ENCODE results near the gene GPATCH2. TPM values are rescaled to one million over a fixed set of nuclear protein-coding genes. Genes with fewer than 3 reads are reported as not detected.

GPATCH2 gene
- polyA plus RNA-seq, 1 of the 3 experiments (the other 2 are of a cell fraction) = 4.2 TPM

GRCh38 chr1:217478450-217478849 is 152.4 kb downstream of the GPATCH2 start:
- no peaks in the 10 kb centered on the region for H4K20me1 ChIP-seq (ENCODE audit: insufficient read depth)
- no peak overlapping the region for H2AFZ ChIP-seq (ENCODE audit: low read depth)
- no peak overlapping the region for H3K4me2 ChIP-seq
- TF ChIP-seq ELF1 (IDR thresholded peaks at IDR 0.05) = no peak
- TF ChIP-seq MXI1 (IDR thresholded peaks at IDR 0.05; ENCODE audit: low read depth, low read length) = no peak
- TF ChIP-seq PBX3 (IDR thresholded peaks at IDR 0.05) = no peak
- TF ChIP-seq ZBTB33 (IDR thresholded peaks at IDR 0.05; ENCODE audit: borderline replicate concordance, low read depth) = no peak
- TF ChIP-seq JUND (IDR thresholded peaks at IDR 0.05) = no peak
- TF ChIP-seq REST (IDR thresholded peaks at IDR 0.05; ENCODE audit: low read depth, low read length) = no peak
- TF ChIP-seq MEF2A (IDR thresholded peaks at IDR 0.05; ENCODE audit: borderline replicate concordance, low read depth) = no peak
- no peak for TF ChIP-seq IRF3 (IDR thresholded peaks at IDR 0.05; ENCODE audit: low read depth, low read length)
- no peak for TF ChIP-seq SMC3 (IDR thresholded peaks at IDR 0.05; ENCODE audit: low read depth, low read length)
- no peak for TF ChIP-seq NFIC (IDR thresholded peaks at IDR 0.05; ENCODE audit: borderline replicate concordance)
- TF ChIP-seq EP300 (IDR thresholded peaks at IDR 0.05; ENCODE audit: borderline replicate concordance in 1 of 2, low read depth in 1 of 2, low read length in 1 of 2) = no peak
- TF ChIP-seq USF2 (IDR thresholded peaks at IDR 0.05; ENCODE audit: borderline replicate concordance, low read depth, low read length) = no peak
- no peak for TF ChIP-seq CTCF (IDR thresholded peaks at IDR 0.05)
- H3K9me2 ChIP-seq = no peaks in the 10 kb centered on the region
- no peaks in the 10 kb centered on the region for H3K79me2 ChIP-seq (ENCODE audit: insufficient read depth)
- peaks cover 14% of the 10 kb centered on the region for H3F3A ChIP-seq (replicated peaks; ENCODE audit: insufficient read depth)
- no peaks in the 10 kb centered on the region for H3K4me1 ChIP-seq (ENCODE audit: control insufficient read depth in 1 of 2, insufficient read depth in 2 of 2, low read depth in 1 of 2, low read length in 1 of 2)
- ChIA-PET POLR2A (no interaction called here), CTCF (no interaction called here)
- peaks cover 10% of the 10 kb centered on the region for H3K9me3 ChIP-seq
- H3K27ac ChIP-seq (ENCODE audit: low read depth in 2 of 2, low read length in 1 of 2) = no peak overlapping the region
- no peak for DNase-seq
- no peaks in the 10 kb centered on the region for H3K27me3 ChIP-seq (ENCODE audit: insufficient read depth)
- H3K36me3 ChIP-seq (replicated peaks in 1 of 2; ENCODE audit: control insufficient read depth in 1 of 2, insufficient read depth in 2 of 2, low read length in 1 of 2) = peaks cover 5 to 14% of the 10 kb centered on the region in 2 experiments
- H3K9ac ChIP-seq = no peak overlapping the region
- no peak overlapping the region for H3K4me3 ChIP-seq (ENCODE audit: low read depth in 2 of 2, low read length in 1 of 2)
